Heart left ventricle (tissue), 16 donors: ENCODE measurements around the gene CPB2. TPM values are rescaled to one million over a fixed set of nuclear protein-coding genes. Genes with fewer than 3 reads are reported as not detected.

Experiments used
- ATAC-seq, 4 donors: fragments of 200-7000 bp; cut with Tn5 transposase; one replicate each; pipeline ENCODE4 v1.9.1; 2020 to 2022; ENCODE audit warnings: moderate library complexity in 4 of 4, mild to moderate bottlenecking in 3 of 4, moderate number of reproducible peaks in 1 of 4
- DNase-seq, 5 donors: peaks; one replicate each; pipeline ENCODE4 v3.0.0-alpha.2; 2020
- H3K27ac ChIP-seq, 12 donors: fragments of 200-600 bp; sonication (generic) in 4 of 12; one replicate each; pipeline versions ENCODE4 v1.5.0 to v1.8.0; 2016 to 2022; ENCODE audit warnings: mild to moderate bottlenecking in 2 of 12
- H3K27me3 ChIP-seq, 9 donors: fragments of 200-600 bp; sonication (generic) in 2 of 9; one replicate each; pipeline versions ENCODE4 v1.5.1 to v1.8.0; 2016 to 2022; ENCODE audit warnings: mild to moderate bottlenecking in 3 of 9
- H3K36me3 ChIP-seq, 9 donors: fragments of 200-600 bp; sonication (generic) in 2 of 9; one replicate each; pipeline versions ENCODE4 v1.5.0 to v1.8.0; 2018 to 2022; ENCODE audit warnings: mild to moderate bottlenecking in 2 of 9
- H3K4me1 ChIP-seq, 12 donors: fragments of 200-600 bp; sonication (generic) in 4 of 12; one replicate each; pipeline versions ENCODE4 v1.5.0 to v1.8.0; 2016 to 2022; ENCODE audit warnings: mild to moderate bottlenecking in 3 of 12
- H3K4me3 ChIP-seq, 12 donors: fragments of 200-600 bp; sonication (generic) in 4 of 12; one replicate each; pipeline versions ENCODE4 v1.5.0 to v1.8.0; 2017 to 2022; ENCODE audit warnings: mild to moderate bottlenecking in 9 of 12, moderate library complexity in 4 of 12
- H3K9me3 ChIP-seq, 12 donors: fragments of 200-600 bp; sonication (generic) in 4 of 12; one replicate each; pipeline versions ENCODE4 v1.5.0 to v1.8.0; 2016 to 2022; ENCODE audit warnings: mild to moderate bottlenecking in 1 of 12
- CTCF ChIP-seq, 12 donors: fragments of 200-600 bp; sonication (generic) in 4 of 12; IDR thresholded peaks; one replicate each; pipeline versions ENCODE4 v1.5.0 to v1.8.0; 2018 to 2022; ENCODE audit warnings: antibody characterized with exemption in 12 of 12, mild to moderate bottlenecking in 5 of 12
- POLR2A ChIP-seq, 2 donors: fragments of 450-650 bp; IDR thresholded peaks; one replicate each; pipeline ENCODE4 v1.6.1; 2017; ENCODE audit warnings: antibody characterized with exemption in 2 of 2, mild to moderate bottlenecking in 2 of 2, moderate library complexity in 2 of 2
- WGBS, 4 donors: extraction: QIAGEN DNeasy Blood & Tissue Kit in 2 of 4; methylation state at CpG; one replicate each; pipeline versions ENCODE4 v1.1.5 to v1.1.7; 2013 to 2018; 5-methylcytosine and 5-hydroxymethylcytosine counted together
- intact Hi-C, 10 donors: fragments of 100-400 bp; cut with DNase I; formaldehyde crosslinking; loops; one replicate each; pipeline versions ENCODE4 v1.11.1 to v1.14.2; 2022
- polyA plus RNA-seq, 2 donors: library from polyadenylated mRNA; stranded (reverse); fragments of 200-250 nt; gene quantifications; one replicate each; pipeline ENCODE4 v1.2.3, GENCODE V29; 2013
- total RNA-seq, 9 donors: library from RNA; depleted of rRNA in 2 of 9; stranded (reverse); fragments of >200 nt in 2 of 9; fragmentation: NEBNext Ultra II Directional in 3 of 9; extraction: Animal tissue kit (Norgen Biotek cat#: 25700) in 3 of 9; gene quantifications; one replicate each; pipeline versions ENCODE4 v1.1.0 to v1.2.4, GENCODE V29; 2016 to 2023
- donor health status: ischemic (EF 13 %, LVEDD 7.1; RV severe dilation, severe dysfunction).
- donor health status: healthy with polysubstance abuse.
- donor health status: DM: no; HTN: yes; CAD: no.
- donor health status: DM: no; HTN: no; CAD: no.
- donor health status: ischemic (EF 25% LVEDD 6.9; RV normal size, moderate dysfunction).
- donor health status: ischemic (EF 25% LVEDD 5.7; RV mildly dilated, moderate dysfunction).
- donor health status: healthy.
- donor health status: DM: yes; HTN: yes; CAD: no.
- donor health status: ischemic (EF 35%, LVEDD 5.7; RV mildly dilated, moderate dysfunction).
- donor health status: nonischemic (EF 11% LVEDD 7.7; RV severe dilation, severe dysfunction).
- donor health status: DM: yes; HTN: yes; CAD: no.
- donor health status: PGD.
- donor health status: ischemic (EF 29% LVEDD 5.4; RV normal size, mild dysfunction).
- donor health status: nonischemic (EF 23%, LVEDD 6.1; RV moderate dilation, normal function).

Gene CPB2
- total and polyA plus RNA-seq, 11 donors, result not detected

GRCh38 chr13:46109451-46109850 lies 4.6 kb upstream of the CPB2 start:
- ATAC-seq (no peak), DNase-seq (no peak)
- Histone ChIP-seq H3K9me3 (no peaks in the 10 kb centered on the region), H3K27ac (no peak overlapping the region), H3K36me3 (no peaks in the 10 kb centered on the region), H3K4me3 (no peak overlapping the region), H3K4me1 (no peaks in the 10 kb centered on the region), H3K27me3 (peaks cover 0 to 10% (median 0%) of the 10 kb centered on the region in 9 donors)
- WGBS, 4 donors, result 54 to 77% (median 66%) methylated on average over 4 of the region's 4 CpGs
- no peak for TF ChIP-seq CTCF (IDR thresholded peaks at IDR 0.05)
- no peak for TF ChIP-seq POLR2A (IDR thresholded peaks at IDR 0.05)
- intact Hi-C loops, result no loop called here

GRCh38 chr13:46106839-46107371 lies 2.1 kb upstream of the CPB2 start:
- no peaks in the 10 kb centered on the region for H3K9me3 ChIP-seq
- H3K4me1 ChIP-seq, result peaks cover 0 to 4% (median 0%) of the 10 kb centered on the region in 12 donors
- no peak for ATAC-seq
- no peaks in the 10 kb centered on the region for H3K36me3 ChIP-seq
- no peak overlapping the region for H3K27ac ChIP-seq
- H3K4me3 ChIP-seq, result no peak overlapping the region
- TF ChIP-seq POLR2A (IDR thresholded peaks at IDR 0.05) (no peak), CTCF (IDR thresholded peaks at IDR 0.05) (no peak)
- peaks cover 0 to 10% (median 0%) of the 10 kb centered on the region in 9 donors for H3K27me3 ChIP-seq
- DNase-seq, result no peak
- 47 to 62% (median 58%) methylated on average over 4 of the region's 4 CpGs for WGBS, 4 donors
- intact Hi-C loops, result no loop called here

GRCh38 chr13:46103037-46103436 lies 1.8 kb downstream of the CPB2 start:
- Histone ChIP-seq H3K27me3 (no peaks in the 10 kb centered on the region), H3K4me3 (no peak overlapping the region), H3K4me1 (peaks cover 0 to 14% (median 0%) of the 10 kb centered on the region in 12 donors), H3K9me3 (no peaks in the 10 kb centered on the region), H3K36me3 (no peaks in the 10 kb centered on the region), H3K27ac (no peak overlapping the region)
- 93 to 96% (median 94%) methylated on average over 7 of the region's 7 CpGs for WGBS, 4 donors
- intact Hi-C loops, result no loop called here
- DNase-seq (no peak), ATAC-seq (no peak)
- TF ChIP-seq POLR2A (IDR thresholded peaks at IDR 0.05) (no peak), CTCF (IDR thresholded peaks at IDR 0.05) (no peak)

GRCh38 chr13:46102255-46102605 lies 2.6 kb downstream of the CPB2 start:
- no peak for DNase-seq
- Histone ChIP-seq H3K4me3 (no peak overlapping the region), H3K27ac (no peak overlapping the region), H3K9me3 (no peaks in the 10 kb centered on the region), H3K4me1 (peaks cover 0 to 14% (median 0%) of the 10 kb centered on the region in 12 donors), H3K27me3 (no peaks in the 10 kb centered on the region), H3K36me3 (no peaks in the 10 kb centered on the region)
- no peak for ATAC-seq
- TF ChIP-seq CTCF (IDR thresholded peaks at IDR 0.05) (no peak), POLR2A (IDR thresholded peaks at IDR 0.05) (no peak)
- intact Hi-C loops, result no loop called here
